Measurements from ENCODE around the gene DPH7. TPM values are rescaled to one million over a fixed set of nuclear protein-coding genes. Genes with fewer than 3 reads are reported as not detected.
"Not testable (repeated sequence)": the region's sequence is repeated elsewhere in the genome, so short reads cannot be mapped to it uniquely, and the experiment has no call there.

The DPH7 gene
- total RNA-seq, 2 experiments from 2014 or later: 36.5 to 38.3 TPM

GRCh38 chr9:137555179-137555578 is 23.5 kb downstream of the DPH7 start:
- ChIA-PET CTCF (no interaction called here), POLR2A (no interaction called here)

DNA sequence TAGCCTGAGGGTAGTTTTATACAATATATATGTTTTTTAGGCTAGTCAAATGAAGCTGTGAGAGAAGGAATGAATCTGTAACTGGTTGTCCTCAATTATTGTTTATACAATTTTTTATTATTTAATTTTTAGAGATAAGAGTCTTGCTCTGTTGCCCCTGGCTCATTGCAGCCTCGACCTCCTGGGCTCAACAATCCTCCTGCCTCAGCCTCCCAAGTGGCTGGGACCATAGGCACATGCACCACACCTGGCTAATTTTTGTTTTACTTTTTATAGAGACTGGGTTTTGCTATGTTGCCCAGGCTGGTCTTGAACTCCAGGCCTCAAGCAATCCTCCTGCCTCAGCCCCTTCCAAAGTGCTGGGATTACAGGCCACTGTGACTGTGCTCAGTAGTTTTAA is 24.4 kb downstream of the DPH7 start:
- ChIA-PET POLR2A (interaction anchor here (0.6 kb wide), 1 partner anchor 24 kb away, joined by 4 read pairs; no protein-coding TSS in a partner anchor), CTCF (no interaction called here)

DNA sequence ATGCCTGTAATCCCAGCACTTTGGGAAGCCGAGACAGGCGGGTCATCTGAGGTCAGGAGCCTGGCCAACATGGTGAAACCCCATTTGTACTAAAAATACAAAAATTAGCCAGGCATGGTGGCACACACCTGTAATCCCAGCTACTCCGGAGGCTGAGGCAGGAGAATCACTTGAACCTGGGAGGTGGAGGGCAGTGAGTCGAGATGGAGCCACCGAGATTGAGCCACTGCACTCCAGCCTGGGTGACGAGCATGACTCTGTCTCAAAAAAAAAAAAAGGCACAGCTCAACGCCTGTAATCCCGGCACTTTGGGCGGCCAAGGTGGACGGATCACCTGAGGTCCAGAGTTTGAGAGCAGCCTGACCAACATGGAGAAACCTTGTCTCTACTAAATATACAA is 25.1 kb downstream of the DPH7 start:
- CTCF ChIA-PET: interaction anchor here (1.3 kb wide), 1 partner anchor 23 kb away, joined by 3 read pairs; no protein-coding TSS in a partner anchor
- POLR2A ChIA-PET: not testable (repeated sequence)

DNA sequence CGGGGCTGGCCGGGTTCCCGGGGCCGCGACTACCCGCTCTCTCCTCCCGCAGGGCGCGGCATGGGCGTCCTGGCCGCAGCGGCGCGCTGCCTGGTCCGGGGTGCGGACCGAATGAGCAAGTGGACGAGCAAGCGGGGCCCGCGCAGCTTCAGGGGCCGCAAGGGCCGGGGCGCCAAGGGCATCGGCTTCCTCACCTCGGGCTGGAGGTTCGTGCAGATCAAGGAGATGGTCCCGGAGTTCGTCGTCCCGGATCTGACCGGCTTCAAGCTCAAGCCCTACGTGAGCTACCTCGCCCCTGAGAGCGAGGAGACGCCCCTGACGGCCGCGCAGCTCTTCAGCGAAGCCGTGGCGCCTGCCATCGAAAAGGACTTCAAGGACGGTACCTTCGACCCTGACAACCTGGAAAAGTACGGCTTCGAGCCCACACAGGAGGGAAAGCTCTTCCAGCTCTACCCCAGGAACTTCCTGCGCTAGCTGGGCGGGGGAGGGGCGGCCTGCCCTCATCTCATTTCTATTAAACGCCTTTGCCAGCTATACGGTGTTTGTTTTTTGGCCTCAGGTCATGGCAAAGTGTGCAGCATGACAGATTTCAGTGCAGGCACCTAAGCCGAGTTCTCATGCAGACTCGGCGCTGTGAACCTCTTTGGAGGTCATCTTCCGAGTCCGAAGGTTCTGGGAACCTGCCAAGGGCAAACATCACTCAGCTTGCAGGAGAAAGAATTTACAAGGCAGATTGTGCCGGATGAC is 26.5 kb downstream of the DPH7 start:
- CTCF ChIA-PET: interaction anchor here (0.6 to 1.5 kb wide), 8 partner anchors 11 to 316 kb away, joined by 3 to 5 read pairs (median 3); partner anchors contain the start of gene DPH7

GRCh38 chr9:137551264-137552021 is 27.3 kb downstream of the DPH7 start, which contains the start of gene MRPL41:
Gene MRPL41 (plus strand): TSS chr9:137551879. CDS start chr9:137552082, 203 bp downstream.
- POLR2A ChIA-PET: interaction anchor here (0.5 to 0.9 kb wide), 7 partner anchors 12 to 296 kb away, joined by 3 to 10 read pairs (median 6); partner anchors contain the start of genes EXD3, NELFB and NOXA1
- CTCF ChIA-PET: interaction anchor here (0.6 to 1.5 kb wide), 6 partner anchors 12 to 315 kb away, joined by 3 to 5 read pairs (median 4); no protein-coding TSS in a partner anchor

More for the DNA sequence above, 26.5 kb downstream of the DPH7 start:
- POLR2A ChIA-PET: interaction anchor here (0.5 to 0.9 kb wide), 6 partner anchors 11 to 259 kb away, joined by 3 to 10 read pairs (median 6); no protein-coding TSS in a partner anchor

- CTCF ChIA-PET: not testable (repeated sequence)
- POLR2A ChIA-PET: interaction anchor here (0.5 to 0.6 kb wide), 3 partner anchors 24 to 296 kb away, joined by 3 to 7 read pairs (median 6); partner anchors contain the start of genes EXD3, NELFB and NOXA1
These were observed 27.8 kb downstream of the DPH7 start for GRCh38 chr9:137550958-137551263.

DNA sequence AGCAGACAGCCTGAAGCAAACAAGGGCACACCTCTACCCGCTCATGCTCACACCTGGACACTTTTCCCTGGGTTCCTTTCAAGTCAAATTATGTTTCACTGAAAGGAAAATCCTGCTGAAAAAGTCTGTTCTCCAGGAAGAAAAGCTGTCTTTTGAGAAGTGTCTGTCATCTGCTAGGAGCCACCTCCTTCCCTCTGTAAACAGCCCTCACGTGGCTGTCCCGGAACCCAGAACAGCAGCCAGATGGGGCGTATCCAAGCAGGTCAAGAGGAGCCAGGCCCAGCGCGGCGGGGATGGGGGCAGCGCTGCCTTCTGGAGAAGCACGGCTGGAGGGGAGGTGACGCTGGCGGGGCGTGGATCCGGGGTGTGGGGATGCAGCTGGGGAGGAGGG is 28.5 kb downstream of the DPH7 start, which contains the start of gene PNPLA7:
Gene PNPLA7, minus strand, starts transcription at position 172 of the 391 bp plus-strand sequence. CDS start 205 bp downstream, outside the sequence.
- ChIA-PET CTCF (no interaction called here), POLR2A (no interaction called here)

- ChIA-PET POLR2A (no interaction called here), CTCF (no interaction called here)
These were observed 30.8 kb downstream of the DPH7 start for GRCh38 chr9:137547687-137548543.

DNA sequence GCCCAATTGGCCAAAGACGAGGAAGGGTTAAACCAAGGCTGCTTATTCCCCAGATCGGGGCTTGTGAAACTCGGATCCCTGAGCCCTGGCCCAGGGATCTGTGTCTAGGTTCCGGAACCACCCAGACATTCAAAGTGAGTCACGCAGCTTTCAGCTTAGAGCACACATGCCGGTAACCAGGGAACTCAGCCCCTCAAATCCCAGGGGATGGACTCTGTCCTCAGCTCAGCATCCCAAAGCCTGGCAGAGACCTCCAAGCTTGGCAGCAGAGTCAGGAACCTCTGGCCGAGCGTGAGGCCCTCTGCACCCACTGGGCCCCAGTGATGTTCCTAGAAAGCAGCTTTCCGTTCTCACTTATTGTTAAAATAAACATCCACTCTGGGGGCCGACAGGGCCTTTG is 33.6 kb downstream of the DPH7 start:
- ChIA-PET POLR2A (no interaction called here), CTCF (interaction anchor here (1.0 kb wide), 1 partner anchor 34 kb away, joined by 3 read pairs; no protein-coding TSS in a partner anchor)

DNA sequence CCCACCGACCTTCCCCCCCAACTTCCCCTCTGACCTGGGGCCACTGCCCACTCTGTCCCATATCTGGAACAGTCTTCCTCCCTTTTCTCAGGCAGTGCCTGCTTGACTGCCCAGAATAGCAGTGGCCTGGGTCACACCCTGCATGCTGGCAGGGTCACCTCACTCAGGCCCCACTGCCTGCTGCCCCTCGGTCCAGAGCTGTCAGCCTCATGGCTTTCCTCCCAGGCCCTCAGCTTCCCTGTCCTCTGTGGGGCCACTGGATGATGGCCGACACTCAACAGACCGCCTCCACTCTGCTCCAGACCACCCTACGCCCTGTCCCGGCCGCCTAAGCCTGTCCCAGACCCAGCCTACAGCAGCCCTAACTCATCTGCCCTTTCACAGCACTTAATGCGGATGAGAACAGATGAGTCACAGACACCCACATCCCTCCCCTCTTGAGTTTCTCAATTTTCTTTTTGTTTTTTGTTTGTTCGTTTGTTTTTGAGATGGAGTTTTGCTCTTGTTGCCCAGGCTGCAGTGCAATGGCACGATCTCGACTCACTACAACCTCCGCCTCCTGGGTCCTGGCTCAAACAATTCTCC is 34.5 kb downstream of the DPH7 start:
- ChIA-PET POLR2A (no interaction called here), CTCF (no interaction called here)

GRCh38 chr9:137543237-137543963 is 35.3 kb downstream of the DPH7 start:
- CTCF ChIA-PET: no interaction called here
- POLR2A ChIA-PET: no interaction called here

DNA sequence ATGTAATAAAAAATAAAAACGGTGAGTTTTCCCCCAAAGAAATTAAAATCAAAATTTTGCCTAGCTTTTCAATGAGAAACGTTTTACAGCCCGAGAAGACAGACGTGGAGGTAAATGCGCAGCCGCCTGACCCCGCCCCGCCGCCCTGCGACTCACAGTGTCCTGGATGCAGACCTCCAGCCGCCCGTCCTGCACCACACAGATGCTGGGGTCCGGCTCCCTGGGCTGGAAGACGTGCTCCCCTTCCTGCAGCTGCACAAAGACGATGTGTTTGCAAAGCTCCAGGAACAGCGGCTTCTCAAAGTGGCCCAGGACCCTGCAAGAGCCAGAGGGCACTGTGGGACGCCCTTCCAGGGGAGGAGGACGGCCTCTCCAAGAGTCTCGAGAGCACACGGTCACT is 36.2 kb downstream of the DPH7 start:
- CTCF ChIA-PET: interaction anchor here (1.4 kb wide), 1 partner anchor 11 kb away, joined by 5 read pairs; no protein-coding TSS in a partner anchor
- POLR2A ChIA-PET: no interaction called here

DNA sequence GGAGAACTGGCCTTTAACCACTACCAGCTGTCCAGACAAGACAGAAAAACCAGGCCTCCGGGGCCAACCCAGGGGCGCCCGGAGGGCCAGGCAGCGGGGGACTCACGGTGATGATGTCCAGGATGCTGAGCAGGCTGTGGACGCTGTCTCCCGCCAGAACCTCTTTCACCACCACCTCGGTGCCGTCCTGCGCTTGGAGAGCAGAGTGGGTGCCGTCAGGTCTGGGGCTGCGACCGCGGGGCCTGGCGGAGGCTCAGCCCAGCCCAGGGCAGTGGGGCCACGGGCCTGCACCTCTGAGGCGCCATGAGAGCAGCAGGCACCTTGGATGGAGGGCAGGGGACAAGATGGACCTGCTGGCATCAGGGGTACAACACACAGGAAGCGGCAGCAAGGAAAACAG is 38.2 kb downstream of the DPH7 start:
- ChIA-PET CTCF (interaction anchor here (1.6 kb wide), 1 partner anchor 44 kb away, joined by 3 read pairs; no protein-coding TSS in a partner anchor), POLR2A (no interaction called here)

DNA sequence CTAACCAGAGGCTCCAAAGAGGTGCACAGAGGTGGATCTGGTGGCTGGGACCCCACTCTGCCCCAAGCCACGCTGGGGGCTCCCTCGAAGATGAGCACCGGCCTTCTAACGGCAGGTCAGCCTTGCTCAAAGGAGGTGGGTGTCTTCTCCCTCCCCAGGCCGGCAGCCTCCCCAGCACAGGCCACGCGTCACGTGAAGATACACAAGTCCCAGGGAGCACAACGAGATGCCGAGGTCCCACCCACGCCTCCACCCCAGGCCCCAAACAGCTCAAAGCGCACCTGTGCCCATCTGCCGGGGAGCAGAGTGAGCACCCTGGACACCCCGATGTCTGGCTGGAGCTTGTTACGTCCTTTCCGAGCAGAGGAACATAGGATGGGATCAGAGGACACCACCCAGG is 40.7 kb downstream of the DPH7 start:
- CTCF ChIA-PET: interaction anchor here (0.8 to 1.3 kb wide), 2 partner anchors 15 to 29 kb away, joined by 3 to 5 read pairs; no protein-coding TSS in a partner anchor
- POLR2A ChIA-PET: no interaction called here

DNA sequence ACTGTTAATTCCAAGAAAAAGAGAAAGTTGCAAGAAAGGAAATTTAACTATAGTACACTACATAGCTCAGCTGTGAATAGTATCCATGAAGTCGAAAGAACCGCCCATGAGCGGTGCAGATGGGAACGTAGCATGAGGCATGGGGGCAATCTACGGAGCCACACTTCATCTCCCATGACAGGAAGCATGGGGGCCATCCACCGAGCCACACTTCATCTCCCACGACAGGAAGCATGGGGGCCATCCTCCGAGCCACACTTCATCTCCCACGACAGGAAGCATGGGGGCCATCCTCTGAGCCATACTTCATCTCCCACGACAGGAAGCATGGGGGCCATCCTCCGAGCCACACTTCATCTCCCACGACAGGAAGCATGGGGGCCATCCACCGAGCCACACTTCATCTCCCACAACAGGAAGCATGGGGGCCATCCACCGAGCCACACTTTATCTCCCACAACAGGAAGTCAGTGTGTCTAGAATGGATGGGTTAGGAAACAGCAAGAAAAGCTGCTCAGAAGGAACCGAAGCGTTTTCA is 42.1 kb downstream of the DPH7 start:
- POLR2A ChIA-PET: not testable (repeated sequence)
- CTCF ChIA-PET: interaction anchor here (0.7 to 1.0 kb wide), 2 partner anchors 74 to 301 kb away, joined by 3 read pairs; no protein-coding TSS in a partner anchor

DNA sequence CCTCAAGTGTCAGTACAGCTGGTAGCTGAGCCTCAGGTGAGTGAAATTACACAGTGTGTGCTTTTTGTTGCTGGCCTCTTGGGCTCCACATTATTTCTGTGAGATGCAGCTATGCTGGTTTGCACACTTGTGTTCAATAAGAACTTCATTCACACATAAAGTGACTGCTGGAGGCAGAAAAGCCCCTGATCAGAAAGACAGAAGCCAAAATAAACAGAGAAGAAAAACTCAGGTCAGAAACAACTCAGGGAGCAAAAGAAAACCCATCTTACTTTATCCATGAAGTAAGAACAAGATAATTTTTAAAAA is 43.7 kb downstream of the DPH7 start:
- ChIA-PET CTCF (interaction anchor here (0.8 to 1.3 kb wide), 4 partner anchors 12 to 112 kb away, joined by 3 to 5 read pairs (median 4); partner anchors contain the start of genes EXD3, MRPL41 and NOXA1), POLR2A (interaction anchor here (0.6 kb wide), 1 partner anchor 653 kb away, joined by 3 read pairs; no protein-coding TSS in a partner anchor)

DNA sequence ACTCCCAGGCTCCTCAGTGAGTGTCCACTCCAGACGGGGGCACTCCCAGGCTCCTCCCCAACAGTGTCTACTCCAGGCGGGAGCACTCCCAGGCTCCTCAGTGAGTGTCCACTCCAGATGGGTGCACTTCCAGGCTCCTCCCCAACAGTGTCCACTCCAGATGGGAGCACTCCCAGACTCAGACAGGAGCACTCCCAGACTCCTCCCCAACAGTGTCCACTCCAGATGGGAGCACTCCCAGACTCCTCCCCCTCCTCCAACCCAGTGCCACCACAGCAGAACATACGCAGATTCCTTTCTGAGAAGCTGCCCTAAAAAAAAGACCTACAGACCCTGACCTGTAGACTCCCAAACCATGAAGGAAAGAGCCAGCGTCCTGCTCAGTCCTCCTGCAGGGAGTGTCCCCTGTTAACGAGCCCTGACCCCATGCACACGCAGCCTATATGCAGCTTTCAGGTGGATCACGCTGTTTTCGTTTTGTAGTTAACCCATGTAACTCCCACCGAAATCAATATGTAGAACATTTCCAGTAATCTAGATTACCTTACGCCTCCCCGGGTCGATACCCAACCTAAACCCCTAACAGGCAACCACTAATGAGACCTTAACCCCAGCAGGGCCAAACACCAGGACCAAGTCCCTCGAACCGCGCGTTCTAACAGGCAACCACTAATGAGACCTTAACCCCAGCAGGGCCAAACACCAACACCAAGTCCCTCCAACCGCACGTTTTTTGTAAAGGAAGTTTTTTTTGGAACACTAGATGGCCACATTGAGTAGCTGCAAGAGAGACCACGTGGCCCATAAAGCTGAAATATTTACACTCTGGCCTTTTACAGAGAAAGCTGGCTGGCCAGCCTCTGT is 44.2 kb downstream of the DPH7 start:
- CTCF ChIA-PET: interaction anchor here (0.8 to 1.3 kb wide), 4 partner anchors 12 to 111 kb away, joined by 3 to 5 read pairs (median 4); partner anchors contain the start of genes EXD3, MRPL41 and NOXA1
- POLR2A ChIA-PET: interaction anchor here (0.6 kb wide), 1 partner anchor 652 kb away, joined by 3 read pairs; no protein-coding TSS in a partner anchor
